GM23338 (cell line): ENCODE results near the gene CPSF3.

Source experiments
- CREB1 ChIP-seq: fragments of 250-450 bp; sonication (Bioruptor Pico); IDR thresholded peaks from 2 replicates; pipeline ENCODE4 v1.5.0; 2020; ENCODE audit warnings: low read depth, mild to moderate bottlenecking, moderate library complexity
- EZH2 ChIP-seq: fragments of 200-600 bp; sonication (generic); IDR thresholded peaks from one replicate; pipeline ENCODE4 v1.8.0; 2017; ENCODE audit warnings: antibody characterized with exemption, mild to moderate bottlenecking, low read depth; ENCODE audit not compliant: unreplicated experiment
- EZH2phosphoT487 ChIP-seq: fragments of 200-600 bp; sonication (generic); IDR thresholded peaks from one replicate; pipeline ENCODE4 v1.8.1; 2018; ENCODE audit warnings: antibody characterized with exemption; ENCODE audit not compliant: unreplicated experiment
- POLR2AphosphoS5 ChIP-seq: IDR thresholded peaks from 2 replicates; pipeline ENCODE4 v1.6.1; 2016; ENCODE audit warnings: antibody characterized with exemption, low read depth
- ZNF114 ChIP-seq: fragments of 250-450 bp; sonication (Bioruptor Pico); IDR thresholded peaks from 2 replicates; pipeline ENCODE4 v1.5.0; 2020; ENCODE audit warnings: mild to moderate bottlenecking, moderate library complexity
- TF ChIP-seq, protein P1 (sequence below), 2 experiments: fragments of 200-600 bp in 1 of 2; sonication (generic) in 1 of 2; conservative IDR thresholded peaks; 2 replicates each; pipeline versions ENCODE4 v1.5.1 to v1.6.1; 2016 to 2017; ENCODE audit warnings: antibody characterized with exemption in 2 of 2, low read depth in 2 of 2, mild to moderate bottlenecking in 2 of 2, moderate library complexity in 1 of 2
- TF ChIP-seq, protein P2 (sequence below): IDR thresholded peaks from one replicate; pipeline ENCODE4 v1.6.1; 2018; ENCODE audit warnings: antibody characterized with exemption; ENCODE audit not compliant: unreplicated experiment
- TF ChIP-seq, protein P3 (sequence below): IDR thresholded peaks from 2 replicates; pipeline ENCODE4 v1.6.1; 2016; ENCODE audit warnings: antibody characterized with exemption

DNA sequence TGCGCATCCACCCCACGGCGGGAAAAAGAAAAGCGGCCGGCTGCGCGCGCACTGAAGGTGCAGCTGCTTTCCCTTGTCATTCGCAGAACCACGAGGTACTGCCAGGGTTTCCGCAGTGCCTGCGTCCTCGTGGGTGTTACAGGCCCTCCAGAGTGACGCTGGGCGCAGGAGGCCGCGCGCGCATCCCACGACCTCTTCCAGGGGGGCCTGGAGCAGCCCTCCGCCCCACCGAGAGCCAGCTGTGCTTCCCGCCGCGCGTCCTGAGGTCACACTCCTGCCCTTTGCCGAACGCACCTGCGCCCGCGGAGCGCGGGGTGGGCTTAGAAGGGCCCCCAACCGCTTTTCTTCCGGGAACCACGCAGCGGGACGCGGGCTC is 50.5 kb downstream of the CPSF3 start:
- TF ChIP-seq, protein P1, sequence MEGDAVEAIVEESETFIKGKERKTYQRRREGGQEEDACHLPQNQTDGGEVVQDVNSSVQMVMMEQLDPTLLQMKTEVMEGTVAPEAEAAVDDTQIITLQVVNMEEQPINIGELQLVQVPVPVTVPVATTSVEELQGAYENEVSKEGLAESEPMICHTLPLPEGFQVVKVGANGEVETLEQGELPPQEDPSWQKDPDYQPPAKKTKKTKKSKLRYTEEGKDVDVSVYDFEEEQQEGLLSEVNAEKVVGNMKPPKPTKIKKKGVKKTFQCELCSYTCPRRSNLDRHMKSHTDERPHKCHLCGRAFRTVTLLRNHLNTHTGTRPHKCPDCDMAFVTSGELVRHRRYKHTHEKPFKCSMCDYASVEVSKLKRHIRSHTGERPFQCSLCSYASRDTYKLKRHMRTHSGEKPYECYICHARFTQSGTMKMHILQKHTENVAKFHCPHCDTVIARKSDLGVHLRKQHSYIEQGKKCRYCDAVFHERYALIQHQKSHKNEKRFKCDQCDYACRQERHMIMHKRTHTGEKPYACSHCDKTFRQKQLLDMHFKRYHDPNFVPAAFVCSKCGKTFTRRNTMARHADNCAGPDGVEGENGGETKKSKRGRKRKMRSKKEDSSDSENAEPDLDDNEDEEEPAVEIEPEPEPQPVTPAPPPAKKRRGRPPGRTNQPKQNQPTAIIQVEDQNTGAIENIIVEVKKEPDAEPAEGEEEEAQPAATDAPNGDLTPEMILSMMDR (conservative IDR thresholded peaks at IDR 0.05; ENCODE audit: low read depth in 2 of 2): no peak
- TF ChIP-seq EZH2phosphoT487: no peak
- TF ChIP-seq EZH2: no peak
- no peak for TF ChIP-seq POLR2AphosphoS5
- TF ChIP-seq ZNF114: no peak
- TF ChIP-seq, protein P2, sequence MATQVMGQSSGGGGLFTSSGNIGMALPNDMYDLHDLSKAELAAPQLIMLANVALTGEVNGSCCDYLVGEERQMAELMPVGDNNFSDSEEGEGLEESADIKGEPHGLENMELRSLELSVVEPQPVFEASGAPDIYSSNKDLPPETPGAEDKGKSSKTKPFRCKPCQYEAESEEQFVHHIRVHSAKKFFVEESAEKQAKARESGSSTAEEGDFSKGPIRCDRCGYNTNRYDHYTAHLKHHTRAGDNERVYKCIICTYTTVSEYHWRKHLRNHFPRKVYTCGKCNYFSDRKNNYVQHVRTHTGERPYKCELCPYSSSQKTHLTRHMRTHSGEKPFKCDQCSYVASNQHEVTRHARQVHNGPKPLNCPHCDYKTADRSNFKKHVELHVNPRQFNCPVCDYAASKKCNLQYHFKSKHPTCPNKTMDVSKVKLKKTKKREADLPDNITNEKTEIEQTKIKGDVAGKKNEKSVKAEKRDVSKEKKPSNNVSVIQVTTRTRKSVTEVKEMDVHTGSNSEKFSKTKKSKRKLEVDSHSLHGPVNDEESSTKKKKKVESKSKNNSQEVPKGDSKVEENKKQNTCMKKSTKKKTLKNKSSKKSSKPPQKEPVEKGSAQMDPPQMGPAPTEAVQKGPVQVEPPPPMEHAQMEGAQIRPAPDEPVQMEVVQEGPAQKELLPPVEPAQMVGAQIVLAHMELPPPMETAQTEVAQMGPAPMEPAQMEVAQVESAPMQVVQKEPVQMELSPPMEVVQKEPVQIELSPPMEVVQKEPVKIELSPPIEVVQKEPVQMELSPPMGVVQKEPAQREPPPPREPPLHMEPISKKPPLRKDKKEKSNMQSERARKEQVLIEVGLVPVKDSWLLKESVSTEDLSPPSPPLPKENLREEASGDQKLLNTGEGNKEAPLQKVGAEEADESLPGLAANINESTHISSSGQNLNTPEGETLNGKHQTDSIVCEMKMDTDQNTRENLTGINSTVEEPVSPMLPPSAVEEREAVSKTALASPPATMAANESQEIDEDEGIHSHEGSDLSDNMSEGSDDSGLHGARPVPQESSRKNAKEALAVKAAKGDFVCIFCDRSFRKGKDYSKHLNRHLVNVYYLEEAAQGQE: no peak
- TF ChIP-seq CREB1 (CRISPR knock-in tag): no peak
- TF ChIP-seq, protein P3, sequence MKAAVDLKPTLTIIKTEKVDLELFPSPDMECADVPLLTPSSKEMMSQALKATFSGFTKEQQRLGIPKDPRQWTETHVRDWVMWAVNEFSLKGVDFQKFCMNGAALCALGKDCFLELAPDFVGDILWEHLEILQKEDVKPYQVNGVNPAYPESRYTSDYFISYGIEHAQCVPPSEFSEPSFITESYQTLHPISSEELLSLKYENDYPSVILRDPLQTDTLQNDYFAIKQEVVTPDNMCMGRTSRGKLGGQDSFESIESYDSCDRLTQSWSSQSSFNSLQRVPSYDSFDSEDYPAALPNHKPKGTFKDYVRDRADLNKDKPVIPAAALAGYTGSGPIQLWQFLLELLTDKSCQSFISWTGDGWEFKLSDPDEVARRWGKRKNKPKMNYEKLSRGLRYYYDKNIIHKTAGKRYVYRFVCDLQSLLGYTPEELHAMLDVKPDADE: no peak
